A673 (cell line): ENCODE measurements around the gene EXOSC2. TPM values are rescaled to one million over a fixed set of nuclear protein-coding genes. Genes with fewer than 3 reads are reported as not detected.

Experiments used
- Bru-seq: library from RNA; stranded (reverse); fragments of 400-500 nt; gene quantifications from one replicate; lab custom pipeline; 2021; lab: Mats Ljungman, UMichigan
- BruChase-seq, 2 experiments: library from RNA; stranded (reverse); fragments of 400-500 nt; gene quantifications; one replicate each; lab custom pipeline; 2021; lab: Mats Ljungman, UMichigan
- BruUV-seq: library from RNA; stranded (reverse); fragments of 400-500 nt; replicated peaks from 2 replicates; lab custom pipeline; 2021; lab: Mats Ljungman, UMichigan
- CTCF ChIA-PET: fragments of 300-600 bp; sonication (Branson Sonifier 250); formaldehyde crosslinking; loops from one replicate; lab custom pipeline; 2022; ENCODE audit warnings: antibody characterized with exemption; lab: Charles Lee
- POLR2A ChIA-PET: fragments of 300-600 bp; sonication (Branson Sonifier 250); formaldehyde crosslinking; loops from one replicate; lab custom pipeline; 2022; ENCODE audit warnings: antibody characterized with exemption; ENCODE audit not compliant: low non-redundant PET; lab: Charles Lee
- DNase-seq: peaks from one replicate; pipeline ENCODE4 v3.0.0-alpha.2; 2015; ENCODE audit warnings: low spot score
- H3K27ac ChIP-seq: fragments of 200-600 bp; sonication (generic); 2 replicates; pipeline ENCODE4 v1.5.1; 2016; ENCODE audit warnings: mixed run types, low read depth, mild to moderate bottlenecking, mixed read lengths, antibody characterized with exemption, low read length; ENCODE audit not compliant: poor library complexity, severe bottlenecking
- H3K27me3 ChIP-seq: fragments of 200-600 bp; sonication (generic); replicated peaks from 2 replicates; pipeline ENCODE4 v1.6.1; 2017; ENCODE audit warnings: mixed run types, low read depth, mild to moderate bottlenecking, mixed read lengths, antibody characterized with exemption, low read length; ENCODE audit not compliant: insufficient read depth, poor library complexity
- H3K36me3 ChIP-seq: fragments of 200-600 bp; sonication (generic); 2 replicates; pipeline ENCODE4 v1.6.1; 2016; ENCODE audit warnings: mixed run types, mild to moderate bottlenecking, mixed read lengths, antibody characterized with exemption, low read length; ENCODE audit not compliant: insufficient read depth, poor library complexity, severe bottlenecking
- H3K4me1 ChIP-seq: fragments of 200-600 bp; sonication (generic); 2 replicates; pipeline ENCODE4 v1.6.1; 2017; ENCODE audit warnings: mixed run types, mild to moderate bottlenecking, mixed read lengths, antibody characterized with exemption, low read length; ENCODE audit not compliant: insufficient read depth, poor library complexity, severe bottlenecking
- H3K4me3 ChIP-seq: fragments of 200-600 bp; sonication (generic); 2 replicates; pipeline ENCODE4 v1.5.1; 2016; ENCODE audit warnings: low read depth, mixed run types, mild to moderate bottlenecking, mixed read lengths, low read length; ENCODE audit not compliant: poor library complexity, severe bottlenecking
- H3K9me3 ChIP-seq: fragments of 200-600 bp; sonication (generic); 2 replicates; pipeline ENCODE4 v1.6.1; 2016; ENCODE audit warnings: mixed run types, low read depth, mild to moderate bottlenecking, mixed read lengths, antibody characterized with exemption, low read length; ENCODE audit not compliant: poor library complexity, severe bottlenecking
- CTCF ChIP-seq: fragments of 300-800, 200-600 bp; sonication (generic); conservative IDR thresholded peaks from 2 replicates; pipeline ENCODE4 v1.5.1; 2017; ENCODE audit warnings: low read depth, mild to moderate bottlenecking, antibody characterized with exemption, low read length, moderate library complexity, mixed read lengths
- EZH2 ChIP-seq: fragments of 200-600 bp; sonication (generic); IDR thresholded peaks from 2 replicates; pipeline ENCODE4 v1.6.1; 2017; ENCODE audit warnings: borderline replicate concordance, low read depth, mild to moderate bottlenecking, mixed read lengths, antibody characterized with exemption, low read length; ENCODE audit not compliant: poor library complexity, severe bottlenecking
- intact Hi-C: fragments of 100-400 bp; cut with micrococcal nuclease; formaldehyde crosslinking; loops from one replicate; pipeline ENCODE4 v1.10.0; 2022; ENCODE audit not compliant: unreplicated experiment
- long read RNA-seq: library from polyadenylated mRNA; stranded (forward); transcript quantifications from one replicate; pipeline ENCODE4 v2.0.0, GENCODE V29; 2022
- total RNA-seq: library from RNA; stranded (reverse); gene quantifications from 2 replicates; pipeline ENCODE4 v1.2.3, GENCODE V29; 2021

Gene EXOSC2
- total RNA-seq (107 and 109 TPM in 2 replicates), Bru-seq, nascent RNA (percentile 95 among the genes with signal in this experiment), BruChase-seq, experiment 1, labeled RNA remaining after a 2-hour chase (percentile 96 among the genes with signal in this experiment), BruChase-seq, experiment 2, labeled RNA remaining after a 6-hour chase (percentile 96 among the genes with signal in this experiment)
- long read RNA-seq, transcript EXOSC2-204 (9 exons, 2,040 nt): major isoform, 47 of 62 reads
- long read RNA-seq, partial matches to known transcripts: 2 of 62 reads
- long read RNA-seq, other reads (novel, unspliced or antisense): 7 of 62 reads

- TF ChIP-seq CTCF (no peak), EZH2 (no peak)
- peaks cover 38% of the 10 kb centered on the region for H3K36me3 ChIP-seq
- peak within 1 kb of the TSS; percentile 83 for H3K27ac ChIP-seq
- H3K27me3 ChIP-seq: no peaks in the 10 kb centered on the region
- ChIA-PET CTCF (interaction anchor here (0.8 to 2.0 kb wide), 3 partner anchors 10 to 13 kb away, joined by 5 to 10 read pairs (median 7); no protein-coding TSS in a partner anchor), POLR2A (interaction anchor here (0.6 kb wide), 2 partner anchors 15 to 244 kb away, joined by 3 to 4 read pairs; no protein-coding TSS in a partner anchor)
- H3K4me1 ChIP-seq: peaks cover 14% of the 10 kb centered on the region
- DNase-seq: peak; percentile 99
- H3K4me3 ChIP-seq: peak within 1 kb of the TSS; percentile 88
- intact Hi-C loops: no loop called here
- H3K9me3 ChIP-seq: no peaks in the 10 kb centered on the region
- BruUV-seq: no TSS peak
Measured at GRCh38 chr9:130693426-130694191, at the start of gene EXOSC2. Gene EXOSC2 (plus strand): TSS chr9:130693780. CDS start chr9:130693792, 12 bp downstream.

- ChIA-PET CTCF (no interaction called here), POLR2A (no interaction called here)
- Histone ChIP-seq H3K9me3 (no peaks in the 10 kb centered on the region), H3K27ac (no peak overlapping the region), H3K4me3 (no peak overlapping the region), H3K27me3 (peaks cover 13% of the 10 kb centered on the region), H3K4me1 (no peaks in the 10 kb centered on the region), H3K36me3 (no peaks in the 10 kb centered on the region)
- BruUV-seq: no TSS peak
- intact Hi-C loops: no loop called here
- no peak for TF ChIP-seq CTCF
- no peak for TF ChIP-seq EZH2
- no peak for DNase-seq
Measured at GRCh38 chr9:130651221-130651620, 42.4 kb upstream of the EXOSC2 start.

- ChIA-PET POLR2A (no interaction called here), CTCF (no interaction called here)
- no peaks in the 10 kb centered on the region for H3K36me3 ChIP-seq
- intact Hi-C loops: no loop called here
- no peaks in the 10 kb centered on the region for H3K4me1 ChIP-seq
- no peak overlapping the region for H3K4me3 ChIP-seq
- H3K27me3 ChIP-seq: peaks cover 18% of the 10 kb centered on the region
- no peak for DNase-seq
- no TSS peak for BruUV-seq
- TF ChIP-seq CTCF (no peak), EZH2 (no peak)
- no peak overlapping the region for H3K27ac ChIP-seq
- H3K9me3 ChIP-seq: no peaks in the 10 kb centered on the region
Measured at GRCh38 chr9:130651752-130652151, 41.8 kb upstream of the EXOSC2 start.
